Endodermal cell (in vitro differentiated cells): Measurements from ENCODE around the gene KIF3B. TPM values are rescaled to one million over a fixed set of nuclear protein-coding genes. Genes with fewer than 3 reads are reported as not detected.
A peak's percentile ranks its signal among the peaks of the same experiment; 100 is the strongest.

Experiments
- DNase-seq: peaks from one replicate; pipeline ENCODE4 v3.0.0-alpha.2; 2017
- H3K27ac ChIP-seq: 2 replicates; pipeline ENCODE4 v1.5.1; 2013; ENCODE audit warnings: mild to moderate bottlenecking, low read depth, low read length, moderate library complexity
- H3K27me3 ChIP-seq: 2 replicates; pipeline ENCODE4 v1.6.1; 2013; ENCODE audit warnings: mild to moderate bottlenecking, low read length, moderate library complexity; ENCODE audit not compliant: insufficient read depth, control insufficient read depth, poor library complexity, severe bottlenecking
- H3K36me3 ChIP-seq: 2 replicates; pipeline ENCODE4 v1.7.0; 2013; ENCODE audit warnings: mild to moderate bottlenecking, low read length, moderate library complexity; ENCODE audit not compliant: control insufficient read depth, insufficient read depth
- H3K4me1 ChIP-seq: one replicate; pipeline ENCODE4 v1.7.0; 2013; ENCODE audit warnings: low read length; ENCODE audit not compliant: control insufficient read depth, insufficient read depth
- H3K4me3 ChIP-seq: 2 replicates; pipeline ENCODE4 v1.5.1; 2013; ENCODE audit warnings: mild to moderate bottlenecking, low read length, moderate library complexity
- H3K9ac ChIP-seq: 2 replicates; pipeline ENCODE4 v1.6.1; 2013; ENCODE audit warnings: mild to moderate bottlenecking, low read length, moderate library complexity; ENCODE audit not compliant: poor library complexity, severe bottlenecking; ENCODE audit errors: extremely low read depth
- H3K9me3 ChIP-seq: 2 replicates; pipeline ENCODE4 v1.6.1; 2013; ENCODE audit warnings: mild to moderate bottlenecking, low read length, moderate library complexity; ENCODE audit not compliant: control insufficient read depth
- H3K27ac Mint-ChIP-seq: 2 replicates; pipeline ENCODE4 v1.8.0; 2020; ENCODE audit warnings: mixed read lengths
- H3K27me3 Mint-ChIP-seq: 2 replicates; pipeline ENCODE4 v1.8.0; 2021; ENCODE audit warnings: mild to moderate bottlenecking, mixed read lengths; ENCODE audit not compliant: insufficient read depth
- H3K36me3 Mint-ChIP-seq: 2 replicates; pipeline ENCODE4 v1.8.0; 2020; ENCODE audit warnings: low read depth, mixed read lengths
- H3K4me1 Mint-ChIP-seq: 2 replicates; pipeline ENCODE4 v1.8.0; 2020; ENCODE audit warnings: mixed read lengths
- H3K4me3 Mint-ChIP-seq: 2 replicates; pipeline ENCODE4 v1.8.0; 2020; ENCODE audit warnings: mild to moderate bottlenecking, moderate library complexity, mixed read lengths
- H3K9me3 Mint-ChIP-seq: 2 replicates; pipeline ENCODE4 v1.8.0; 2020; ENCODE audit warnings: mild to moderate bottlenecking, mixed read lengths
- WGBS, 2 experiments: methylation state at CpG; one replicate each; pipeline versions ENCODE4 v1.1.5 to v1.1.7; 2013; ENCODE audit warnings: missing lambda C conversion rate in 2 of 2, mixed read lengths in 1 of 2; ENCODE audit not compliant: insufficient coverage in 1 of 2, insufficient read length in 1 of 2; 5-methylcytosine and 5-hydroxymethylcytosine counted together
- total RNA-seq, 2 donors: library from RNA; stranded (reverse); fragmentation: NEBNext Ultra II Directional in 1 of 2; extraction: Animal tissue kit (Norgen Biotek cat#: 25700) in 1 of 2; gene quantifications; 2 replicates in 1 of 2; 3 replicates in 1 of 2; pipeline ENCODE4 v1.2.1, GENCODE V29; 2021
- TF ChIP-seq, protein P1 (sequence below): fragments of 200-600 bp; sonication (generic); conservative IDR thresholded peaks from 2 replicates; pipeline ENCODE4 v1.5.0; 2021; ENCODE audit warnings: antibody characterized with exemption, mild to moderate bottlenecking

Gene KIF3B
- total RNA-seq, 2 donors from 2014 or later: 31.4 to 41.1 TPM

DNA sequence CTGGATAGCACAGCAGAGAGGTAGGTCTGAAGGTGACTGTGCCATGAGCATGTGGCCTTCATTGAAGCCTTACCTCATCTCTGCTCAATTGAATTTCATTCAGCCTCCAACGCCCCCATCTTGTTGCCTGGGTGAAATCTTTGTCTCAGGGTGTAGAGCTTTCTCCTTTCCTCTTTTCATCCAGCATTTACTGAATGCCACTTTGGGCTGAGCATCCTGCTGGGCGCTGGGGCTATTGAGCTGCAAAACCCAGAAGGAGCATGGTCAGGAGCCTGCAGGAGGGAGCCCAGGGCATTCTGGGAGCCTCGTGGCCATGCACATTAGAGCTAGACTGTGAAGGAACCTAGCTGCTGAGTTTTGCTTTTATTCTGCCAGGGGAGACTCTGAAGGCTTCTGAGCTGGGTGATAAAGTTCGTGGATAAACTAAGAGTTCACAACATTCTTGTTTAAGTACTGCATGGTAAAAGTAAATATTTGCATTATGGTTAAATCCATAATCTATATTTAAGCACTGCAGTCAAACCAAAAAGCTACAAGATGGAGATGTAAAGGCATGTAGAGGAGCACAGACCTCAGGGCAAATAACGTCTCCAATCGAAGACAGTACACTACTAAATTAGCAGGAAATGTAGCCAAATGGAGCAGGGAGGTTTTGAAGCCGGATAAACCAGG, 67.5 kb downstream of the KIF3B start:
- H3K9me3 Mint-ChIP-seq: no peaks in the 10 kb centered on the region
- Histone ChIP-seq H3K27ac (peak overlapping the region; percentile 55), H3K9me3 (no peaks in the 10 kb centered on the region), H3K4me3 (no peak overlapping the region), H3K9ac (no peak overlapping the region), H3K27me3 (no peaks in the 10 kb centered on the region), H3K36me3 (no peaks in the 10 kb centered on the region), H3K4me1 (peaks cover 4% of the 10 kb centered on the region)
- TF ChIP-seq, protein P1, sequence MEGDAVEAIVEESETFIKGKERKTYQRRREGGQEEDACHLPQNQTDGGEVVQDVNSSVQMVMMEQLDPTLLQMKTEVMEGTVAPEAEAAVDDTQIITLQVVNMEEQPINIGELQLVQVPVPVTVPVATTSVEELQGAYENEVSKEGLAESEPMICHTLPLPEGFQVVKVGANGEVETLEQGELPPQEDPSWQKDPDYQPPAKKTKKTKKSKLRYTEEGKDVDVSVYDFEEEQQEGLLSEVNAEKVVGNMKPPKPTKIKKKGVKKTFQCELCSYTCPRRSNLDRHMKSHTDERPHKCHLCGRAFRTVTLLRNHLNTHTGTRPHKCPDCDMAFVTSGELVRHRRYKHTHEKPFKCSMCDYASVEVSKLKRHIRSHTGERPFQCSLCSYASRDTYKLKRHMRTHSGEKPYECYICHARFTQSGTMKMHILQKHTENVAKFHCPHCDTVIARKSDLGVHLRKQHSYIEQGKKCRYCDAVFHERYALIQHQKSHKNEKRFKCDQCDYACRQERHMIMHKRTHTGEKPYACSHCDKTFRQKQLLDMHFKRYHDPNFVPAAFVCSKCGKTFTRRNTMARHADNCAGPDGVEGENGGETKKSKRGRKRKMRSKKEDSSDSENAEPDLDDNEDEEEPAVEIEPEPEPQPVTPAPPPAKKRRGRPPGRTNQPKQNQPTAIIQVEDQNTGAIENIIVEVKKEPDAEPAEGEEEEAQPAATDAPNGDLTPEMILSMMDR: no peak
- H3K36me3 Mint-ChIP-seq: no peaks in the 10 kb centered on the region
- peak; percentile 69 for DNase-seq
- peaks cover 8% of the 10 kb centered on the region for H3K27me3 Mint-ChIP-seq
- H3K4me3 Mint-ChIP-seq: no peak overlapping the region
- H3K4me1 Mint-ChIP-seq: peaks cover 12% of the 10 kb centered on the region
- H3K27ac Mint-ChIP-seq: no peak overlapping the region
- 62 to 72% methylated on average over 4 to 7 of the region's 7 CpGs for WGBS, 2 experiments

DNA sequence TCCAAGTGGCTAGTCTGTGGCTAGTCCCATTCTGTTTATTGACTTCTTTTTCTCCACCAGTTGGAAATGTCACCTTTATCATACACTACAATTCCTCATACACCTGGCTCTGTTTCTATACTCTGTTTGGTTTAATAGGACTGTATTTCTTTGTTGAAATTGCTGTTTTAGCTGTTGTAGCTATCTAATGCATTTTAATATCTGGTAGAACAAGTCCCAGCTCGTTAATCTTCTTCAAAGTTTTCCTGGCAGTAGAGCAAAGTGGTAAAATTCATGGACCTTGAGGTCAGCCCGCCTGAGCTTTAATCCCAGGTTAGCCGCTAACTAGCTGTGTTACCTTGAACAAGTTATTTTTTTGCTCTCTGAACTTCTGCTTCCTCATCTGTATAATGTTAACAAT, 70.8 kb downstream of the KIF3B start:
- H3K27ac Mint-ChIP-seq: no peak overlapping the region
- Histone ChIP-seq H3K9me3 (no peaks in the 10 kb centered on the region), H3K36me3 (no peaks in the 10 kb centered on the region), H3K4me3 (no peak overlapping the region), H3K27ac (no peak overlapping the region), H3K4me1 (no peaks in the 10 kb centered on the region), H3K9ac (no peak overlapping the region), H3K27me3 (no peaks in the 10 kb centered on the region)
- peaks cover 7% of the 10 kb centered on the region for H3K4me1 Mint-ChIP-seq
- H3K4me3 Mint-ChIP-seq: no peak overlapping the region
- WGBS, 2 experiments: 91 to 97% methylated on average over 3 of the region's 3 CpGs
- H3K36me3 Mint-ChIP-seq: no peaks in the 10 kb centered on the region
- H3K27me3 Mint-ChIP-seq: peaks cover 23% of the 10 kb centered on the region
- DNase-seq: no peak
- H3K9me3 Mint-ChIP-seq: no peaks in the 10 kb centered on the region
- TF ChIP-seq, protein P1: no peak

DNA sequence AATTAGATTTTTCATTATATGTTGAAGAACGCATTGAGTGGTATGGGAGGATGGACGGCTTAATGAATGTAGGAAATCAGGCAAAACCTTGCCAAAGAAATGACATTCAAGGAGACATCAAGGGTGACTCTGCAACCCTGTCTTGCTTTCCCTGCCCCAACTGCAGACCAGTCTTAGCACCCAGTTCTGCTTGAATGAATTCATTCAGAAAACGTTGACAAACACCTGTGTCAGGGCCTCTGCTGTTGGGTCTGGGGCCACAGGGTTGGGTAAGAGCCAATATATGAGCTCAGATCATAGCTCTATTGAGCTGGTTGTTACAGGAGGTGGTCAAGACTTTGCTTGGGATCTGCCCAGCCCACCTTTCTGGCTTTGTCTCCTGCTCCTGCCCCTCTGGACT, 73.0 kb downstream of the KIF3B start:
- no peaks in the 10 kb centered on the region for H3K36me3 Mint-ChIP-seq
- TF ChIP-seq, protein P1: no peak
- H3K9me3 ChIP-seq: no peaks in the 10 kb centered on the region
- H3K4me1 ChIP-seq: no peaks in the 10 kb centered on the region
- no peak overlapping the region for H3K4me3 ChIP-seq
- H3K4me1 Mint-ChIP-seq: no peaks in the 10 kb centered on the region
- no peaks in the 10 kb centered on the region for H3K27me3 ChIP-seq
- DNase-seq: no peak
- no peaks in the 10 kb centered on the region for H3K36me3 ChIP-seq
- no peaks in the 10 kb centered on the region for H3K9me3 Mint-ChIP-seq
- 87 to 90% methylated on average over 3 of the region's 3 CpGs for WGBS, 2 experiments
- H3K27ac ChIP-seq: no peak overlapping the region
- no peak overlapping the region for H3K4me3 Mint-ChIP-seq
- peaks cover 45% of the 10 kb centered on the region for H3K27me3 Mint-ChIP-seq
- no peak overlapping the region for H3K9ac ChIP-seq
- no peak overlapping the region for H3K27ac Mint-ChIP-seq
